AG09309 (cell line): ENCODE data around the gene PCYT1B.

Experiments used
- DNase-seq: peaks from one replicate; pipeline ENCODE4 v3.0.0-alpha.2; 2010; ENCODE audit warnings: low read depth
- H3K4me3 ChIP-seq: 2 replicates; pipeline ENCODE4 v1.5.1; 2011; ENCODE audit warnings: mild to moderate bottlenecking, low read depth, low read length, moderate library complexity; ENCODE audit not compliant: control insufficient read depth
- CTCF ChIP-seq: IDR thresholded peaks from 2 replicates; pipeline ENCODE4 v1.5.1; 2011; ENCODE audit warnings: mild to moderate bottlenecking, low read depth, low read length, inconsistent platforms; ENCODE audit not compliant: insufficient read depth, control insufficient read depth; ENCODE audit errors: missing control alignments

PCYT1B gene

GRCh38 chrX:24547961-24548360 is 99.2 kb downstream of the PCYT1B start:
- no peak for DNase-seq
- H3K4me3 ChIP-seq = no peak overlapping the region
- no peak for TF ChIP-seq CTCF

- no peak for TF ChIP-seq CTCF
- DNase-seq = no peak
Measured at GRCh38 chrX:24542756-24543155, 104.4 kb downstream of the PCYT1B start.

GRCh38 chrX:24536551-24536950 is 110.6 kb downstream of the PCYT1B start:
- H3K4me3 ChIP-seq = no peak overlapping the region
- no peak for DNase-seq
- TF ChIP-seq CTCF = no peak

More at GRCh38 chrX:24542756-24543155, 104.4 kb downstream of the PCYT1B start:
- no peak overlapping the region for H3K4me3 ChIP-seq

- no peak for DNase-seq
- H3K4me3 ChIP-seq = no peak overlapping the region
- TF ChIP-seq CTCF = no peak
Measured at GRCh38 chrX:24528605-24529004, 118.5 kb downstream of the PCYT1B start.

GRCh38 chrX:24526616-24527015 is 120.5 kb downstream of the PCYT1B start:
- no peak for DNase-seq
- H3K4me3 ChIP-seq = no peak overlapping the region
- no peak for TF ChIP-seq CTCF

GRCh38 chrX:24525455-24525854 is 121.7 kb downstream of the PCYT1B start:
- TF ChIP-seq CTCF = no peak
- no peak overlapping the region for H3K4me3 ChIP-seq
- DNase-seq = no peak

- no peak for DNase-seq
- TF ChIP-seq CTCF = no peak
- no peak overlapping the region for H3K4me3 ChIP-seq
Measured at GRCh38 chrX:24520472-24520871, 126.7 kb downstream of the PCYT1B start.
